H9 (cell line): Measurements from ENCODE around the gene ALX4. TPM values are rescaled to one million over a fixed set of nuclear protein-coding genes. Genes with fewer than 3 reads are reported as not detected.

Experiments used
- DNase-seq: peaks from one replicate; pipeline ENCODE4 v3.0.0-alpha.2; 2017
- H2AFZ ChIP-seq: one replicate; pipeline ENCODE4 v1.6.1; 2013; ENCODE audit warnings: mild to moderate bottlenecking, low read length, control low read depth, moderate library complexity
- H2AK5ac ChIP-seq: 2 replicates; pipeline ENCODE4 v1.6.1; 2013; ENCODE audit warnings: low read length, control low read depth, mixed read lengths; ENCODE audit not compliant: insufficient read length
- H2BK120ac ChIP-seq: one replicate; pipeline ENCODE4 v1.6.1; 2013; ENCODE audit warnings: low read depth, mild to moderate bottlenecking, low read length, control low read depth, inconsistent platforms; ENCODE audit not compliant: poor library complexity, severe bottlenecking
- H2BK12ac ChIP-seq: 2 replicates; pipeline ENCODE4 v1.6.1; 2013; ENCODE audit warnings: low read length, control low read depth, mixed read lengths, low read depth; ENCODE audit not compliant: insufficient read length
- H2BK15ac ChIP-seq: 2 replicates; pipeline ENCODE4 v1.6.1; 2013; ENCODE audit warnings: low read depth, low read length, control low read depth
- H2BK20ac ChIP-seq: one replicate; pipeline ENCODE4 v1.6.1; 2013; ENCODE audit warnings: low read depth, mild to moderate bottlenecking, low read length, control low read depth, inconsistent platforms; ENCODE audit not compliant: poor library complexity, severe bottlenecking
- H2BK5ac ChIP-seq: 2 replicates; pipeline ENCODE4 v1.6.1; 2013; ENCODE audit warnings: low read length, control low read depth, mixed read lengths; ENCODE audit not compliant: insufficient read length
- H3K14ac ChIP-seq: 2 replicates; pipeline ENCODE4 v1.6.1; 2013; ENCODE audit warnings: low read length, control low read depth; ENCODE audit not compliant: insufficient read depth
- H3K18ac ChIP-seq: 2 replicates; pipeline ENCODE4 v1.6.1; 2013; ENCODE audit warnings: low read depth, mild to moderate bottlenecking, mixed read lengths, low read length, control low read depth; ENCODE audit not compliant: insufficient read length
- H3K23ac ChIP-seq: 2 replicates; pipeline ENCODE4 v1.6.1; 2013; ENCODE audit warnings: low read length, control low read depth, mixed read lengths, low read depth; ENCODE audit not compliant: insufficient read length
- H3K23me2 ChIP-seq: 2 replicates; pipeline ENCODE4 v1.6.1; 2013; ENCODE audit warnings: low read depth, mild to moderate bottlenecking, mixed read lengths, low read length, control low read depth; ENCODE audit not compliant: insufficient read length, poor library complexity, severe bottlenecking
- H3K27ac ChIP-seq: 2 replicates; pipeline ENCODE4 v1.5.1; 2013; ENCODE audit warnings: low read length, control low read depth, mixed read lengths, low read depth; ENCODE audit not compliant: insufficient read length
- H3K27me3 ChIP-seq: 2 replicates; pipeline ENCODE4 v1.6.1; 2013; ENCODE audit warnings: low read length, control low read depth, inconsistent platforms; ENCODE audit not compliant: insufficient read depth
- H3K4ac ChIP-seq: 2 replicates; pipeline ENCODE4 v1.6.1; 2013; ENCODE audit warnings: low read depth, mild to moderate bottlenecking, control low read depth, inconsistent platforms, low read length, moderate library complexity
- H3K4me1 ChIP-seq: 2 replicates; pipeline ENCODE4 v1.6.1; 2013; ENCODE audit warnings: low read length, control low read depth, inconsistent platforms; ENCODE audit not compliant: insufficient read depth
- H3K4me2 ChIP-seq: 2 replicates; pipeline ENCODE4 v1.6.1; 2013; ENCODE audit warnings: low read length, control low read depth, mixed read lengths; ENCODE audit not compliant: insufficient read length, insufficient read depth
- H3K56ac ChIP-seq: 2 replicates; pipeline ENCODE4 v1.6.1; 2013; ENCODE audit warnings: low read depth, mild to moderate bottlenecking, mixed read lengths, low read length, control low read depth; ENCODE audit not compliant: insufficient read length
- H3K79me1 ChIP-seq: 2 replicates; pipeline ENCODE4 v1.6.1; 2013; ENCODE audit warnings: low read depth, mild to moderate bottlenecking, moderate library complexity, low read length, control low read depth, inconsistent platforms; ENCODE audit not compliant: insufficient read depth, poor library complexity, severe bottlenecking
- H3K79me2 ChIP-seq: 2 replicates; pipeline ENCODE4 v1.6.1; 2013; ENCODE audit warnings: low read length, control low read depth, inconsistent platforms; ENCODE audit not compliant: insufficient read depth
- H3K9ac ChIP-seq: 2 replicates; pipeline ENCODE4 v1.6.1; 2013; ENCODE audit warnings: low read length, control low read depth, mixed read lengths; ENCODE audit not compliant: insufficient read length; ENCODE audit errors: extremely low read depth
- H3K9me3 ChIP-seq: one replicate; pipeline ENCODE4 v1.6.1; 2013; ENCODE audit warnings: low read depth, low read length, inconsistent platforms; ENCODE audit not compliant: control insufficient read depth
- H3T11ph ChIP-seq: one replicate; pipeline ENCODE4 v1.6.1; 2013; ENCODE audit warnings: mild to moderate bottlenecking, low read length, control low read depth, inconsistent platforms
- H4K20me1 ChIP-seq: one replicate; pipeline ENCODE4 v1.6.1; 2013; ENCODE audit not compliant: control insufficient read depth, insufficient read length, insufficient read depth
- H4K5ac ChIP-seq: 2 replicates; pipeline ENCODE4 v1.6.1; 2013; ENCODE audit warnings: low read depth, mild to moderate bottlenecking, mixed read lengths, low read length, control low read depth; ENCODE audit not compliant: insufficient read length
- H4K8ac ChIP-seq: replicated peaks from 2 replicates; pipeline ENCODE4 v1.6.1; 2013; ENCODE audit warnings: low read length, control low read depth, mixed read lengths, low read depth; ENCODE audit not compliant: insufficient read length
- H4K91ac ChIP-seq: 2 replicates; pipeline ENCODE4 v1.6.1; 2013; ENCODE audit warnings: low read depth, mild to moderate bottlenecking, moderate library complexity, mixed read lengths, low read length, control low read depth; ENCODE audit not compliant: insufficient read length
- H3K27ac Mint-ChIP-seq, 3 experiments: 2 replicates in 2 of 3; 3 replicates in 1 of 3; pipeline ENCODE4 v1.8.0; 2020 to 2021; ENCODE audit warnings: mixed read lengths in 3 of 3, mild to moderate bottlenecking in 1 of 3, moderate library complexity in 1 of 3
- H3K27me3 Mint-ChIP-seq: 2 replicates; pipeline ENCODE4 v1.8.0; 2021; ENCODE audit warnings: low read depth, mild to moderate bottlenecking, moderate library complexity, mixed read lengths
- H3K36me3 Mint-ChIP-seq, 3 experiments: 2 replicates in 2 of 3; 3 replicates in 1 of 3; pipeline ENCODE4 v1.8.0; 2020 to 2021; ENCODE audit warnings: low read depth in 3 of 3, mixed read lengths in 3 of 3; ENCODE audit not compliant: insufficient read depth in 1 of 3
- H3K4me1 Mint-ChIP-seq, 2 experiments: 2 replicates each; pipeline ENCODE4 v1.8.0; 2020; ENCODE audit warnings: mixed read lengths in 2 of 2
- H3K4me3 Mint-ChIP-seq, 2 experiments: 2 replicates in 1 of 2; 3 replicates in 1 of 2; pipeline ENCODE4 v1.8.0; 2020 to 2021; ENCODE audit warnings: mild to moderate bottlenecking in 2 of 2, mixed read lengths in 2 of 2, moderate library complexity in 1 of 2
- H3K9me3 Mint-ChIP-seq, 2 experiments: 2 replicates in 1 of 2; 3 replicates in 1 of 2; pipeline ENCODE4 v1.8.0; 2020; ENCODE audit warnings: mild to moderate bottlenecking in 2 of 2, mixed read lengths in 2 of 2, moderate library complexity in 1 of 2
- CTCF ChIP-seq: fragments of 200-600 bp; sonication (generic); conservative IDR thresholded peaks from 3 replicates; pipeline ENCODE4 v1.8.0; 2021; ENCODE audit warnings: antibody characterized with exemption, mild to moderate bottlenecking
- WGBS: extraction: QIAGEN DNeasy Blood & Tissue Kit; methylation state at CpG from one replicate; pipeline ENCODE4 v1.1.7; 2013; ENCODE audit warnings: missing lambda C conversion rate, low lambda C conversion rate, mixed read lengths; ENCODE audit not compliant: insufficient read length; ENCODE audit errors: extremely low coverage; 5-methylcytosine and 5-hydroxymethylcytosine counted together
- total RNA-seq: library from RNA; stranded (reverse); gene quantifications from 2 replicates; pipeline ENCODE4 v1.2.1, GENCODE V29; 2021

Gene ALX4
- total RNA-seq, 1 experiment from 2014 or later: not detected

GRCh38 chr11:44324749-44325525 lies 15.0 kb upstream of the ALX4 start:
- no peaks in the 10 kb centered on the region for H3K36me3 Mint-ChIP-seq
- Histone ChIP-seq H4K91ac (no peak overlapping the region), H3K27me3 (peaks cover 51% of the 10 kb centered on the region), H2BK15ac (no peak overlapping the region), H3K4ac (no peak overlapping the region), H3K9ac (no peak overlapping the region), H3K79me1 (no peaks in the 10 kb centered on the region), H3K79me2 (no peaks in the 10 kb centered on the region), H3K4me2 (no peak overlapping the region), H2BK120ac (no peak overlapping the region), H3K56ac (no peak overlapping the region), H4K5ac (no peak overlapping the region), H3K23me2 (peaks cover 2% of the 10 kb centered on the region), H2AFZ (no peak overlapping the region), H4K20me1 (no peaks in the 10 kb centered on the region), H3K14ac (no peak overlapping the region), H2AK5ac (no peak overlapping the region), H3K18ac (no peak overlapping the region), H2BK20ac (no peak overlapping the region), H3K9me3 (no peaks in the 10 kb centered on the region), H3T11ph (no peak overlapping the region), H3K27ac (no peak overlapping the region), H2BK12ac (no peak overlapping the region), H3K23ac (no peak overlapping the region), H4K8ac (no peak overlapping the region), H3K4me1 (no peaks in the 10 kb centered on the region), H2BK5ac (no peak overlapping the region)
- peaks cover 0 to 6% of the 10 kb centered on the region in 2 experiments; a peak in 1 of 5 replicates for H3K9me3 Mint-ChIP-seq
- no peak for TF ChIP-seq CTCF
- peaks cover 97% of the 10 kb centered on the region for H3K27me3 Mint-ChIP-seq
- no peak overlapping the region for H3K27ac Mint-ChIP-seq
- H3K4me1 Mint-ChIP-seq: peaks cover 5 to 26% of the 10 kb centered on the region in 2 experiments
- no peak overlapping the region for H3K4me3 Mint-ChIP-seq
- WGBS: no CpG with 5 or more reads among the region's 13 CpGs
- no peak for DNase-seq
